Smooth muscle cell (in vitro differentiated cells): ENCODE measurements around the gene MSANTD7. TPM values are rescaled to one million over a fixed set of nuclear protein-coding genes. Genes with fewer than 3 reads are reported as not detected.
"Not testable (repeated sequence)": the region's sequence is repeated elsewhere in the genome, so short reads cannot be mapped to it uniquely, and the experiment has no call there.

Experiments used
- DNase-seq: peaks from one replicate; lab custom pipeline; 2025; ENCODE audit not compliant: unreplicated experiment; lab: John Stamatoyannopoulos, UW
- H2AFZ ChIP-seq: fragments of 200-600 bp; sonication (generic); 2 replicates; pipeline ENCODE4 v1.6.0; 2016; ENCODE audit warnings: antibody characterized with exemption, low read depth, mild to moderate bottlenecking
- H3F3A ChIP-seq: fragments of 200-600 bp; sonication (generic); 2 replicates; pipeline ENCODE4 v1.6.0; 2017; ENCODE audit warnings: antibody characterized with exemption, low read depth
- H3K27ac ChIP-seq: fragments of 200-600 bp; sonication (generic); 2 replicates; pipeline ENCODE4 v1.5.1; 2016; ENCODE audit warnings: low read depth, mild to moderate bottlenecking
- H3K27me3 ChIP-seq: fragments of 200-600 bp; sonication (generic); 2 replicates; pipeline ENCODE4 v1.6.1; 2016; ENCODE audit warnings: low read depth, mild to moderate bottlenecking
- H3K36me3 ChIP-seq: fragments of 200-600 bp; sonication (generic); 2 replicates; pipeline ENCODE4 v1.5.1; 2016; ENCODE audit warnings: low read depth
- H3K4me1 ChIP-seq: fragments of 200-600 bp; sonication (generic); 2 replicates; pipeline ENCODE4 v1.5.1; 2016; ENCODE audit warnings: low read depth
- H3K4me2 ChIP-seq: fragments of 200-600 bp; sonication (generic); 2 replicates; pipeline ENCODE4 v1.6.0; 2016; ENCODE audit warnings: mild to moderate bottlenecking
- H3K4me3 ChIP-seq: fragments of 200-600 bp; sonication (generic); 2 replicates; pipeline ENCODE4 v1.5.1; 2016; ENCODE audit warnings: mild to moderate bottlenecking
- H3K79me2 ChIP-seq: fragments of 200-600 bp; sonication (generic); 2 replicates; pipeline ENCODE4 v1.6.0; 2016; ENCODE audit warnings: low read depth, mild to moderate bottlenecking
- H3K9ac ChIP-seq: fragments of 200-600 bp; sonication (generic); 2 replicates; pipeline ENCODE4 v1.6.0; 2016; ENCODE audit warnings: low read depth
- H3K9me3 ChIP-seq: fragments of 200-600 bp; sonication (generic); replicated peaks from 2 replicates; pipeline ENCODE4 v1.5.1; 2016; ENCODE audit warnings: low read depth
- H4K20me1 ChIP-seq: fragments of 200-600 bp; sonication (generic); 2 replicates; pipeline ENCODE4 v1.6.0; 2016; ENCODE audit warnings: low read depth
- WGBS: methylation state at CpG from one replicate; pipeline ENCODE4 v1.1.7; 2016; ENCODE audit warnings: low lambda C conversion rate; 5-methylcytosine and 5-hydroxymethylcytosine counted together
- polyA plus RNA-seq: library from polyadenylated mRNA; unstranded; fragments of >200 nt; fragmentation: Nextera tagmentation; extraction: Ambion mirVana; gene quantifications from 2 replicates; pipeline ENCODE4 v1.2.1, GENCODE V29; 2016
- total RNA-seq: library from RNA; depleted of rRNA; stranded (reverse); fragments of >200 nt; gene quantifications from 2 replicates; pipeline ENCODE4 v1.2.3, GENCODE V29; 2014
- TF ChIP-seq, protein P1 (sequence below): fragments of 200-600 bp; sonication (generic); IDR thresholded peaks from 2 replicates; pipeline ENCODE4 v1.5.1; 2017; ENCODE audit warnings: borderline replicate concordance, mild to moderate bottlenecking, antibody characterized with exemption; ENCODE audit not compliant: insufficient read depth, poor library complexity, severe bottlenecking

The MSANTD7 gene
- total and polyA plus RNA-seq, 2 experiments from 2014 or later: 6.2 to 14.0 TPM

DNA sequence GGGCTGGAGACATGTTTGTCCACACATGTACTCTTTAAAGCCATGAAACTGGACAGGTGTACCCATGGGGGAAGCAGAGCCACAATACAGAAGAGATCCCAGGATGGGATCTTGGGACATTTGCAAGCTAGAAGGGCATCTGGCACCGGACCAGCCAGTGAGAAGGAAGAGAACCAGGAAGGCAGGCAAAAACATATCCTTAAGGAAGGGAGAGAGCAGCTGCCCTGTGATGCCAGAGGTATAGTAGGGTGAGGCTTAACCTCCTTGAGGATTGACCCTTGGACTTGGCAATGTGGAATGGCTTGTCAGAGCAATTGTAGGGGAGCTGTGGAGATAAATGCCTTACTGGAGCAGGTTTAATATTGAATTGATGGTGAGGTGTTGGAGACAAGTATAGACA lies 22.7 kb downstream of the MSANTD7 start:
- H3K9ac ChIP-seq: no peak overlapping the region
- H3K36me3 ChIP-seq: peaks cover 3% of the 10 kb centered on the region
- H4K20me1 ChIP-seq: no peaks in the 10 kb centered on the region
- H3K4me1 ChIP-seq: no peaks in the 10 kb centered on the region
- 96% methylated on average over 1 of the region's 1 CpG for WGBS
- no peaks in the 10 kb centered on the region for H3K9me3 ChIP-seq
- no peak overlapping the region for H3K4me3 ChIP-seq
- H3F3A ChIP-seq: no peaks in the 10 kb centered on the region
- TF ChIP-seq, protein P1, sequence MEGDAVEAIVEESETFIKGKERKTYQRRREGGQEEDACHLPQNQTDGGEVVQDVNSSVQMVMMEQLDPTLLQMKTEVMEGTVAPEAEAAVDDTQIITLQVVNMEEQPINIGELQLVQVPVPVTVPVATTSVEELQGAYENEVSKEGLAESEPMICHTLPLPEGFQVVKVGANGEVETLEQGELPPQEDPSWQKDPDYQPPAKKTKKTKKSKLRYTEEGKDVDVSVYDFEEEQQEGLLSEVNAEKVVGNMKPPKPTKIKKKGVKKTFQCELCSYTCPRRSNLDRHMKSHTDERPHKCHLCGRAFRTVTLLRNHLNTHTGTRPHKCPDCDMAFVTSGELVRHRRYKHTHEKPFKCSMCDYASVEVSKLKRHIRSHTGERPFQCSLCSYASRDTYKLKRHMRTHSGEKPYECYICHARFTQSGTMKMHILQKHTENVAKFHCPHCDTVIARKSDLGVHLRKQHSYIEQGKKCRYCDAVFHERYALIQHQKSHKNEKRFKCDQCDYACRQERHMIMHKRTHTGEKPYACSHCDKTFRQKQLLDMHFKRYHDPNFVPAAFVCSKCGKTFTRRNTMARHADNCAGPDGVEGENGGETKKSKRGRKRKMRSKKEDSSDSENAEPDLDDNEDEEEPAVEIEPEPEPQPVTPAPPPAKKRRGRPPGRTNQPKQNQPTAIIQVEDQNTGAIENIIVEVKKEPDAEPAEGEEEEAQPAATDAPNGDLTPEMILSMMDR: no peak
- H3K27ac ChIP-seq: no peak overlapping the region
- no peak overlapping the region for H2AFZ ChIP-seq
- no peaks in the 10 kb centered on the region for H3K27me3 ChIP-seq
- no peaks in the 10 kb centered on the region for H3K79me2 ChIP-seq
- no peak for DNase-seq
- no peak overlapping the region for H3K4me2 ChIP-seq

DNA sequence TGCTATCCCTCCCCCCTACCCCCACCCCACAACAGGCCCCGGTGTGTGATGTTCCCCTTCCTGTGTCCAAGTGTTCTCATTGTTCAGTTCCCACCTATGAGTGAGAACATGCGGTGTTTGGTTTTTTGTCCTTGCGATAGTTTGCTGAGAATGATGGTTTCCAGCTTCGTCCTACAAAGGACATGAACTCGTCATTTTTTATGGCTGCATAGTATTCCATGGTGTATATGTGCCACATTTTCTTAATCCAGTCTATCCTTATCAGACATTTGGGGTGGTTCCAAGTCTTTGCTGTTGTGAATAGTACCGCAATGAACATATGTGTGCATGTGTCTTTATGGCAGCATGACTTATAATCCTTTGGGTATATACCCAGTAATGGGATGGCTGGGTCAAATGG lies 26.4 kb downstream of the MSANTD7 start:
- H3K36me3 ChIP-seq, H3K27ac ChIP-seq, H3K9ac ChIP-seq, H3F3A ChIP-seq, H3K27me3 ChIP-seq, H3K4me1 ChIP-seq, DNase-seq, H3K4me3 ChIP-seq, H4K20me1 ChIP-seq, H2AFZ ChIP-seq, H3K9me3 ChIP-seq, H3K79me2 ChIP-seq, H3K4me2 ChIP-seq: not testable (repeated sequence)
- WGBS: 96% methylated on average over 5 of the region's 6 CpGs

- not testable (repeated sequence) for H3K4me1 ChIP-seq, DNase-seq, H3K4me2 ChIP-seq, H3K36me3 ChIP-seq, H3F3A ChIP-seq, H3K9ac ChIP-seq, H3K79me2 ChIP-seq, H2AFZ ChIP-seq, H3K27me3 ChIP-seq, H3K4me3 ChIP-seq, H3K27ac ChIP-seq, H4K20me1 ChIP-seq, H3K9me3 ChIP-seq
- WGBS: 100% methylated on average over 3 of the region's 3 CpGs
These were observed 26.8 kb downstream of the MSANTD7 start for GRCh38 chr10:14864871-14865270.

DNA sequence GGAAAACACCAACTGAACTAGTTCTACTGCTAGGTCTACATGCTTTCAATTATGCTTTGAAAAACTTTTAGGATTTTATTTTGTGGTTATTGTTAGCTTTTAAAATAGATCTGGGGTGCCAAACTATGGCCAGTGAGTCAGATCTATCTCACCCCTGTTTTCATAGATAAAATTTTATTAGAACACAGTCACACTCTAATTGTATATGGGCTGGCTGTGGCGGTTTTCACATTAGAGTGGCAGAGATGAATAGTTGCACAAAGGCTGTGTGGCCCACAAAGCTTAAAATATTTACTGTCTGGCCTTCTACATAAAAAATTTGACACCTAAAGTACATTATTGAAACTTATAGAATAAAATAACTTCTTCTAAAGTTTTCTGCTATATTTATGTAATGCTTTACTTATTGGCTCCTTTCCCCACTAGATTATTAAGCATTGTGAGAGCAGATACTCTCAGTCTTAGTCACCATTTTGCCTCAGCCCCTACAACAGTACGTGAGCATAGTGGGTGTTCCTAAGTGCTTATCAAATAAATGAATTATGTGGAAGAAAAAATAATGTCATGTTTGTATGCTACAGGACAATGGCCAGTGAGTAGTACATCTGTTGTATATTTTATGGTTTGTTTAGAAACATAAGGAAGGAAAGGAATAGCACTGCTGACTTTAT lies 35.1 kb downstream of the MSANTD7 start:
- TF ChIP-seq, protein P1: no peak
- Histone ChIP-seq H3F3A (no peaks in the 10 kb centered on the region), H3K36me3 (peaks cover 3% of the 10 kb centered on the region), H3K9ac (no peak overlapping the region), H3K4me3 (no peak overlapping the region), H2AFZ (no peak overlapping the region), H3K4me2 (no peak overlapping the region), H4K20me1 (no peaks in the 10 kb centered on the region), H3K9me3 (no peaks in the 10 kb centered on the region), H3K27me3 (no peaks in the 10 kb centered on the region), H3K4me1 (peaks cover 9% of the 10 kb centered on the region), H3K27ac (no peak overlapping the region), H3K79me2 (peaks cover 6% of the 10 kb centered on the region)
- 63% methylated on average over 2 of the region's 2 CpGs for WGBS
- no peak for DNase-seq

DNA sequence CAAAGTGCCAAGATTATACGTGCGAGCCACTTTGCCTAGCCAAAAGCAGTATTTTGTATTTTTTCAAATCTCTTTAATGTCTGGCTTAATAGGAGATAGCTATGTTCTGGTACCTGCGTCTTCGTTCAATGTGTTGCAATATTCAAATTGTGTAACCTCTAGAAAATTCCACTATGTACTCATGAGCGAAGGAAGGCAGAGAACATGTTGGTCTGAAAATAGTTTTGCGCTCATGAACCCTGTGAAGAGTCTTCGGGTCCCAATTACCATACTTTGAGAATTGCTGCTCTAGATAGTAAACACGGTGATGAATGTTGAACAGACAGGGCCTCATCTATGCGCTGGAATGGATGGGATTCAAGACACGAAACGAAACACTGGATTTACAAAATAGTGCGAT lies 37.8 kb downstream of the MSANTD7 start:
- 94% methylated on average over 12 of the region's 12 CpGs for WGBS
- Histone ChIP-seq H3K9ac (no peak overlapping the region), H3K27ac (no peak overlapping the region), H4K20me1 (peaks cover 9% of the 10 kb centered on the region), H3K9me3 (no peaks in the 10 kb centered on the region), H3K79me2 (peaks cover 26% of the 10 kb centered on the region), H3K36me3 (no peaks in the 10 kb centered on the region), H3F3A (no peaks in the 10 kb centered on the region), H2AFZ (no peak overlapping the region), H3K4me3 (no peak overlapping the region), H3K27me3 (no peaks in the 10 kb centered on the region), H3K4me1 (peaks cover 23% of the 10 kb centered on the region), H3K4me2 (no peak overlapping the region)
- DNase-seq: no peak
- TF ChIP-seq, protein P1: no peak
